Calu3 (cell line): Measurements from ENCODE around the gene FXYD1. TPM values are rescaled to one million over a fixed set of nuclear protein-coding genes. Genes with fewer than 3 reads are reported as not detected.

ENCODE experiments used
- BruUV-seq: library from RNA; stranded (reverse); fragments of 400-500 nt; replicated peaks from 2 replicates; lab custom pipeline; 2021; lab: Mats Ljungman, UMichigan
- CTCF ChIA-PET: fragments of 300-600 bp; sonication (Branson Sonifier 250); formaldehyde crosslinking; loops from one replicate; lab custom pipeline; 2022; ENCODE audit warnings: antibody characterized with exemption; lab: Charles Lee
- DNase-seq: peaks from one replicate; pipeline ENCODE4 v3.0.0; 2022
- H3K27ac Mint-ChIP-seq: one replicate; pipeline ENCODE4 v1.8.0; 2022; ENCODE audit warnings: mixed read lengths; ENCODE audit not compliant: unreplicated experiment
- H3K27me3 Mint-ChIP-seq: one replicate; pipeline ENCODE4 v1.8.0; 2022; ENCODE audit warnings: mixed read lengths; ENCODE audit not compliant: unreplicated experiment
- H3K36me3 Mint-ChIP-seq: one replicate; pipeline ENCODE4 v1.8.0; 2022; ENCODE audit warnings: mild to moderate bottlenecking, moderate library complexity, mixed read lengths; ENCODE audit not compliant: insufficient read depth, unreplicated experiment
- H3K4me1 Mint-ChIP-seq: one replicate; pipeline ENCODE4 v1.8.0; 2022; ENCODE audit warnings: mild to moderate bottlenecking, low read depth, mixed read lengths; ENCODE audit not compliant: unreplicated experiment
- H3K4me3 Mint-ChIP-seq: one replicate; pipeline ENCODE4 v1.8.0; 2022; ENCODE audit warnings: mild to moderate bottlenecking, low read depth, moderate library complexity, mixed read lengths; ENCODE audit not compliant: unreplicated experiment
- H3K9me3 Mint-ChIP-seq: one replicate; pipeline ENCODE4 v1.8.0; 2022; ENCODE audit warnings: low read depth, mixed read lengths; ENCODE audit not compliant: unreplicated experiment
- CTCF ChIP-seq: fragments of 200-600 bp; IDR thresholded peaks from one replicate; pipeline ENCODE4 v1.8.0; 2022; ENCODE audit warnings: antibody characterized with exemption; ENCODE audit not compliant: unreplicated experiment
- intact Hi-C: fragments of 100-400 bp; cut with micrococcal nuclease; formaldehyde crosslinking; loops from one replicate; pipeline ENCODE4 v1.10.0; 2022; ENCODE audit not compliant: unreplicated experiment
- total RNA-seq: library from RNA; stranded (reverse); gene quantifications from 2 replicates; pipeline ENCODE4 v1.2.3, GENCODE V29; 2022

Gene FXYD1
- total RNA-seq, 1 experiment from 2014 or later, result 1.6 TPM

DNA sequence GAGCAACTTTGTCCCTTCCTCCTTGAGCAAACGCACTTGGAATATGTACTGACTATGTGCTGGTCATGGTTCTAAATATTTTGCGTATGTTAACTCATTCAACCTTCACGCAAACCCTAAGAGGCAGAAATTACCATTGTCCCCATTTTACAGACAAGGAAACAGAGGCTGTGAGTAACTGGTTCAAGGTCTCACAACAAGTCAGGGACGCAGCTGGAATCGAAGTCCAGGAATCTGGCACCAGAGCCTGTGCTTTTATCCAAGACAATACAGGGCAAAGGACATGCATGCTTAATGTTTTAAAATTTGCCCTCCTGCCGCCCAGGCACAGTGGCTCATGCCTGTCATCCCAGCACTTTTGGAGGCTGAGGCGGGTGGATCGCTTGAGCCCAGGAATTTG is 21.0 kb downstream of the FXYD1 start:
- Mint-ChIP-seq H3K36me3 (peaks cover 99% of the 10 kb centered on the region), H3K27me3 (no peaks in the 10 kb centered on the region), H3K4me3 (no peak overlapping the region), H3K27ac (no peak overlapping the region), H3K9me3 (peaks cover 7% of the 10 kb centered on the region), H3K4me1 (peaks cover 66% of the 10 kb centered on the region)
- DNase-seq, result no peak
- CTCF ChIA-PET, result no interaction called here
- TF ChIP-seq CTCF, result no peak
- BruUV-seq, result no TSS peak
- intact Hi-C loops, result loop anchor here (5.0 kb wide), 1 partner anchor 58 kb away; no protein-coding TSS in a partner anchor

- H3K36me3 Mint-ChIP-seq, result peaks cover 99% of the 10 kb centered on the region
- no TSS peak for BruUV-seq
- H3K27ac Mint-ChIP-seq, result peak overlapping the region; percentile 53
Observed at GRCh38 chr19:35160629-35161433, 22.2 kb downstream of the FXYD1 start.

GRCh38 chr19:35161434-35161743 is 22.8 kb downstream of the FXYD1 start:
- peak overlapping the region; percentile 53 for H3K27ac Mint-ChIP-seq
- intact Hi-C loops, result loop anchor here (5.0 kb wide), 1 partner anchor 56 kb away; no protein-coding TSS in a partner anchor
- DNase-seq, result no peak
- CTCF ChIA-PET, result interaction anchor here (0.5 kb wide), 1 partner anchor 157 kb away, joined by 4 read pairs; no protein-coding TSS in a partner anchor
- peaks cover 99% of the 10 kb centered on the region for H3K36me3 Mint-ChIP-seq
- no peak for TF ChIP-seq CTCF
- H3K4me1 Mint-ChIP-seq, result peaks cover 74% of the 10 kb centered on the region
- H3K9me3 Mint-ChIP-seq, result peaks cover 7% of the 10 kb centered on the region
- no peak overlapping the region for H3K4me3 Mint-ChIP-seq
- BruUV-seq, result no TSS peak
- no peaks in the 10 kb centered on the region for H3K27me3 Mint-ChIP-seq

More at GRCh38 chr19:35160629-35161433, 22.2 kb downstream of the FXYD1 start:
- intact Hi-C loops, result loop anchor here (5.0 kb wide), 1 partner anchor 56 kb away; no protein-coding TSS in a partner anchor
- DNase-seq, result no peak
- peaks cover 7% of the 10 kb centered on the region for H3K9me3 Mint-ChIP-seq
- H3K4me1 Mint-ChIP-seq, result peaks cover 74% of the 10 kb centered on the region
- no peak overlapping the region for H3K4me3 Mint-ChIP-seq
- no peak for TF ChIP-seq CTCF
- H3K27me3 Mint-ChIP-seq, result no peaks in the 10 kb centered on the region
- CTCF ChIA-PET, result no interaction called here

GRCh38 chr19:35162471-35163326 is 24.1 kb downstream of the FXYD1 start:
- Mint-ChIP-seq H3K36me3 (peaks cover 99% of the 10 kb centered on the region), H3K9me3 (peaks cover 7% of the 10 kb centered on the region), H3K27me3 (no peaks in the 10 kb centered on the region), H3K4me1 (peaks cover 78% of the 10 kb centered on the region), H3K4me3 (peak overlapping the region; percentile 62), H3K27ac (peak overlapping the region; percentile 90)
- no peak for TF ChIP-seq CTCF
- peak; percentile 88 for DNase-seq
- intact Hi-C loops, result loop anchor here (5.0 kb wide), 1 partner anchor 55 kb away; no protein-coding TSS in a partner anchor
- CTCF ChIA-PET, result interaction anchor here (0.5 to 1.5 kb wide), 5 partner anchors 9 to 657 kb away, joined by 3 to 5 read pairs (median 3); no protein-coding TSS in a partner anchor
- no TSS peak for BruUV-seq
